H1 (cell line): Measurements from ENCODE around the gene IL16. TPM values are rescaled to one million over a fixed set of nuclear protein-coding genes. Genes with fewer than 3 reads are reported as not detected.

Source experiments
- JUN ChIP-seq: IDR thresholded peaks from 2 replicates; pipeline ENCODE4 v1.6.1; 2011; ENCODE audit warnings: low read depth, mild to moderate bottlenecking, improper control_type of control experiment, low read length
- KDM1A ChIP-seq: fragments of 200-600, 300-600 bp; sonication (generic); IDR thresholded peaks from 2 replicates; pipeline ENCODE4 v1.7.1; 2016; ENCODE audit warnings: mild to moderate bottlenecking, low read length, borderline replicate concordance
- MAFK ChIP-seq: IDR thresholded peaks from 2 replicates; pipeline ENCODE4 v1.6.1; 2012; ENCODE audit warnings: low read depth, mild to moderate bottlenecking, improper control_type of control experiment, low read length
- POLR2AphosphoS5 ChIP-seq: IDR thresholded peaks from 2 replicates; pipeline ENCODE4 v1.6.1; 2011; ENCODE audit warnings: low read depth, low read length
- SIN3A ChIP-seq, 2 experiments: IDR thresholded peaks in 1 of 2; conservative IDR thresholded peaks in 1 of 2; 2 replicates each; pipeline ENCODE4 v1.6.1; 2011 to 2012; ENCODE audit warnings: low read length in 2 of 2, improper control_type of control experiment in 1 of 2, low read depth in 1 of 2, mild to moderate bottlenecking in 1 of 2
- polyA plus RNA-seq, 7 experiments: library from polyadenylated mRNA; depleted of rRNA in 3 of 7; stranded (reverse) in 5 of 7; unstranded in 2 of 7; fragments of >200 nt in 5 of 7; fragments of 200-250 nt in 2 of 7; gene quantifications; 1 replicate in 5 of 7; 2 replicates in 1 of 7; 4 replicates in 1 of 7; pipeline versions ENCODE4 v1.2.1 to v1.2.3, GENCODE V29; 2011 to 2013; ENCODE audit warnings: missing spikeins in 2 of 7, mixed read lengths in 2 of 7
- total RNA-seq: library from RNA; stranded (reverse); fragmentation: NEBNext Ultra II Directional; extraction: Animal tissue kit (Norgen Biotek cat#: 25700); gene quantifications from 2 replicates; pipeline ENCODE4 v1.2.1, GENCODE V29; 2021

Gene IL16
- total and polyA plus RNA-seq, 2 of the 8 experiments (the other 6 are each of a cell fraction or from before 2014, with no cell fraction given), result 0.03 to 0.09 TPM

DNA sequence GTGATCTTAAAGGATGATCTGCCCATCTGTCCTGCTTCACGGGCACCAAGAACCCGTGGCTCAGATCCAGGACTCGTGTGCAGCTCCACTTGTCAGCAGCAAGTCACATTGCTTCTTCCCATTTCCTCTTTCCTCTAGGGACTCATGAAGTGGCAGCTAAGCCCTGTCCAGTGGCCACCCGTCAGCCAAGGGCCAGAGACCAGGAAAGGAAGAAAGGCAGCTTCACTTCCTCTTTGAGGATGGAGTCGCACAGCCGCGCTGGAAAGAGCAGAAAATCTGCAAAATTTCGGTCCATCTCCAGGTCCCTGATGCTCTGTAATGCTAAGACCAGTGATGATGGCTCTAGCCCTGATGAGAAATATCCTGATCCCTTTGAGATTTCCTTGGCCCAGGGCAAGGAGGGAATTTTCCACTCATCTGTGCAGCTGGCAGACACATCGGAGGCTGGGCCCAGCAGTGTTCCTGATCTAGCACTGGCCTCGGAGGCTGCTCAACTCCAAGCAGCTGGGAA lies 28.5 kb downstream of the IL16 start (continued):
- TF ChIP-seq POLR2AphosphoS5 (no peak), MAFK (no peak), SIN3A (conservative IDR thresholded peaks at IDR 0.05 in 1 of 2, IDR thresholded peaks at IDR 0.05 in 1 of 2; ENCODE audit: low read depth in 1 of 2, low read length in 2 of 2) (no peak), JUN (no peak), KDM1A (no peak)
